SK-N-SH (cell line): ENCODE measurements around the gene SCGN. TPM values are rescaled to one million over a fixed set of nuclear protein-coding genes. Genes with fewer than 3 reads are reported as not detected.

ENCODE experiments used
- CTCF ChIA-PET: fragments of 300-600, 350-600 bp; formaldehyde crosslinking; extraction: SDS; loops from one replicate; lab custom pipeline; 2021; lab: Yijun Ruan, JAX
- POLR2A ChIA-PET: fragments of 350-600 bp; sonication (Branson Sonifier 250); formaldehyde crosslinking; extraction: SDS; loops from one replicate; lab custom pipeline; 2020; ENCODE audit warnings: antibody characterized with exemption, inconsistent platforms; lab: Yijun Ruan, JAX
- DNase-seq: peaks from one replicate; pipeline ENCODE4 v3.0.0; 2012
- H2AFZ ChIP-seq: fragments of 200-600 bp; sonication (generic); 2 replicates; pipeline ENCODE4 v1.8.1; 2016; ENCODE audit warnings: antibody characterized with exemption, mild to moderate bottlenecking, low read depth
- H3F3A ChIP-seq: fragments of 200-600 bp; sonication (generic); replicated peaks from 2 replicates; pipeline ENCODE3; 2016; ENCODE audit warnings: antibody characterized with exemption, mild to moderate bottlenecking; ENCODE audit not compliant: insufficient read depth
- H3K27ac ChIP-seq, 2 experiments: fragments of 200-500 bp in 1 of 2; fragments of 200-600 bp in 1 of 2; sonication (Bioruptor generic) in 1 of 2; sonication (generic), shearing (Covaris generic) in 1 of 2; 2 replicates each; pipeline versions ENCODE4 v1.5.1 to v1.6.1; 2014 to 2016; ENCODE audit warnings: low read depth in 2 of 2, inconsistent platforms in 1 of 2, low read length in 1 of 2, mild to moderate bottlenecking in 1 of 2, mixed read lengths in 1 of 2
- H3K27me3 ChIP-seq: fragments of 200-600 bp; sonication (generic), shearing (Covaris generic); 2 replicates; pipeline ENCODE4 v1.6.1; 2016; ENCODE audit warnings: mixed run types; ENCODE audit not compliant: insufficient read depth
- H3K36me3 ChIP-seq, 2 experiments: fragments of 200-500 bp in 1 of 2; fragments of 200-600 bp in 1 of 2; sonication (Bioruptor generic) in 1 of 2; sonication (generic) in 1 of 2; replicated peaks in 1 of 2; 2 replicates each; pipeline versions ENCODE3 to v1.5.1; 2014 to 2016; ENCODE audit warnings: low read length in 1 of 2, mild to moderate bottlenecking in 1 of 2; ENCODE audit not compliant: insufficient read depth in 2 of 2, control insufficient read depth in 1 of 2
- H3K4me1 ChIP-seq, 2 experiments: fragments of 200-500 bp in 1 of 2; fragments of 200-600 bp in 1 of 2; sonication (Bioruptor generic) in 1 of 2; sonication (generic), shearing (Covaris generic) in 1 of 2; 2 replicates each; pipeline versions ENCODE4 v1.5.1 to v1.6.1; 2014 to 2016; ENCODE audit warnings: low read depth in 1 of 2, low read length in 1 of 2, mixed run types in 1 of 2; ENCODE audit not compliant: insufficient read depth in 2 of 2, control insufficient read depth in 1 of 2
- H3K4me2 ChIP-seq: fragments of 200-600 bp; sonication (generic), shearing (Covaris generic); 2 replicates; pipeline ENCODE4 v1.6.1; 2017; ENCODE audit warnings: mixed run types
- H3K4me3 ChIP-seq, 2 experiments: fragments of 200-500 bp in 1 of 2; fragments of 200-600 bp in 1 of 2; sonication (Bioruptor generic) in 1 of 2; sonication (generic), shearing (Covaris generic) in 1 of 2; 2 replicates each; pipeline versions ENCODE4 v1.5.1 to v1.8.1; 2014 to 2016; ENCODE audit warnings: low read depth in 2 of 2, inconsistent platforms in 1 of 2, low read length in 1 of 2, mild to moderate bottlenecking in 1 of 2, mixed read lengths in 1 of 2, moderate library complexity in 1 of 2
- H3K79me2 ChIP-seq: fragments of 200-600 bp; sonication (generic); 2 replicates; pipeline ENCODE4 v1.8.1; 2017; ENCODE audit warnings: mild to moderate bottlenecking; ENCODE audit not compliant: insufficient read depth
- H3K9ac ChIP-seq: fragments of 200-600 bp; sonication (generic); 2 replicates; pipeline ENCODE4 v1.6.1; 2017; ENCODE audit warnings: mixed run types
- H3K9me2 ChIP-seq: fragments of 200-600 bp; sonication (generic); 2 replicates; pipeline ENCODE4 v1.6.1; 2017; ENCODE audit warnings: mixed run types
- H3K9me3 ChIP-seq: fragments of 200-600 bp; sonication (generic); 2 replicates; pipeline ENCODE4 v1.6.1; 2017; ENCODE audit warnings: mixed run types, mild to moderate bottlenecking, moderate library complexity
- H4K20me1 ChIP-seq: fragments of 200-600 bp; sonication (generic); 2 replicates; pipeline ENCODE4 v1.6.1; 2017; ENCODE audit warnings: mild to moderate bottlenecking, mixed run types; ENCODE audit not compliant: insufficient read depth
- CHD2 ChIP-seq: fragments of 150-350 bp; IDR thresholded peaks from 2 replicates; pipeline ENCODE4 v1.6.1; 2018; ENCODE audit warnings: low read length; ENCODE audit not compliant: partially characterized antibody
- EP300 ChIP-seq, 2 experiments: IDR thresholded peaks; 2 replicates each; pipeline versions ENCODE4 v1.4.0 to v1.6.1; 2012; ENCODE audit warnings: borderline replicate concordance in 1 of 2, low read depth in 1 of 2, low read length in 1 of 2
- EZH2phosphoT487 ChIP-seq: fragments of 200-600 bp; sonication (generic); IDR thresholded peaks from 2 replicates; pipeline ENCODE4 v1.6.1; 2017; ENCODE audit warnings: low read depth, mixed run types, mild to moderate bottlenecking, antibody characterized with exemption, moderate library complexity, borderline replicate concordance
- GATA2 ChIP-seq: sonication (generic); formaldehyde crosslinking; IDR thresholded peaks from 2 replicates; pipeline ENCODE4 v1.5.0; 2020; ENCODE audit warnings: mild to moderate bottlenecking, missing genetic modification reagents
- JUND ChIP-seq: IDR thresholded peaks from 2 replicates; pipeline ENCODE4 v1.4.0; 2012
- NRF1 ChIP-seq: IDR thresholded peaks from 2 replicates; pipeline ENCODE4 v1.6.1; 2012; ENCODE audit warnings: low read depth, mild to moderate bottlenecking, low read length
- TAF1 ChIP-seq: IDR thresholded peaks from 2 replicates; pipeline ENCODE4 v1.6.1; 2012; ENCODE audit warnings: low read depth, mild to moderate bottlenecking, low read length, moderate library complexity, borderline replicate concordance
- YY1 ChIP-seq: IDR thresholded peaks from 2 replicates; pipeline ENCODE4 v1.4.0; 2012; ENCODE audit warnings: low read depth, mild to moderate bottlenecking
- WGBS: methylation state at CpG from one replicate; pipeline ENCODE4 v1.1.6; 2017; ENCODE audit warnings: low lambda C conversion rate; 5-methylcytosine and 5-hydroxymethylcytosine counted together
- polyA plus RNA-seq, 3 experiments: library from polyadenylated mRNA; depleted of rRNA; stranded (reverse); fragments of >200 nt; gene quantifications; 2 replicates each; pipeline ENCODE4 v1.2.3, GENCODE V29; 2012
- TF ChIP-seq, protein P1 (sequence below): fragments of 200-600 bp; sonication (generic); IDR thresholded peaks from 2 replicates; pipeline ENCODE4 v1.6.1; 2017; ENCODE audit warnings: antibody characterized with exemption, mild to moderate bottlenecking, moderate library complexity
- TF ChIP-seq, protein P2 (sequence below): IDR thresholded peaks from 2 replicates; pipeline ENCODE4 v1.4.0; 2012; ENCODE audit warnings: low read depth, borderline replicate concordance
- TF ChIP-seq, protein P3 (sequence below): fragments of 150-350 bp; IDR thresholded peaks from 2 replicates; pipeline ENCODE4 v1.6.1; 2017; ENCODE audit warnings: antibody characterized with exemption, low read length, low read depth, borderline replicate concordance
- TF ChIP-seq, protein P4 (sequence below): IDR thresholded peaks from 2 replicates; pipeline ENCODE4 v1.4.0; 2012; ENCODE audit warnings: low read depth

The SCGN gene
- polyA plus RNA-seq, 1 of the 3 experiments (the other 2 are of a cell fraction), result not detected

DNA sequence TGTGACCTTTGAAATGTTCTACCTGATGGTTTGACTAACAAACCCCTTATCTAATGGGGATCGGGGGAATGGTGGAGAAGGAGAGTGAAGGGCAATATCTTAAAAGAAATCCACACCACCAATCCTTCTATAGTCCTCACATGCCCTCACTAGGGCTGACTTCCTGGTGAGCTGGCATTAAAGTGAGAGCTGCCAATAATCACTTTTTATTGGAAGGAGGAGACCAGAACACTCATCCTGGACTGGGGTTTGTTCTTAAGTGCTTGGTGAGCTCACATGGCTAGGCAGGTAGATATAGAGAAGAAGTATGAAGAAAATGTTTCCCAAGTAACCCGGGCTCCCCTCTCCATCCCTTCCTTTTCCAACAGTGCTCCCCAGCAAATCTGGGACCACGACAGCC is 49.8 kb downstream of the SCGN start:
- Histone ChIP-seq H3K79me2 (no peaks in the 10 kb centered on the region), H3F3A (no peaks in the 10 kb centered on the region), H3K27me3 (no peaks in the 10 kb centered on the region), H3K27ac (no peak overlapping the region), H2AFZ (no peak overlapping the region), H4K20me1 (no peaks in the 10 kb centered on the region), H3K4me2 (no peak overlapping the region), H3K9ac (no peak overlapping the region), H3K4me1 (peaks cover 0 to 4% of the 10 kb centered on the region in 2 experiments; a peak in 1 of 4 replicates), H3K36me3 (no peaks in the 10 kb centered on the region), H3K9me2 (no peaks in the 10 kb centered on the region), H3K4me3 (no peak overlapping the region), H3K9me3 (no peaks in the 10 kb centered on the region)
- 31% methylated on average over 3 of the region's 3 CpGs for WGBS
- POLR2A ChIA-PET, result no interaction called here
- TF ChIP-seq YY1, result no peak
- TF ChIP-seq CHD2, result no peak
- TF ChIP-seq EP300 (IDR thresholded peaks at IDR 0.05; ENCODE audit: borderline replicate concordance in 1 of 2, low read depth in 1 of 2, low read length in 1 of 2), result no peak
- TF ChIP-seq, protein P1, sequence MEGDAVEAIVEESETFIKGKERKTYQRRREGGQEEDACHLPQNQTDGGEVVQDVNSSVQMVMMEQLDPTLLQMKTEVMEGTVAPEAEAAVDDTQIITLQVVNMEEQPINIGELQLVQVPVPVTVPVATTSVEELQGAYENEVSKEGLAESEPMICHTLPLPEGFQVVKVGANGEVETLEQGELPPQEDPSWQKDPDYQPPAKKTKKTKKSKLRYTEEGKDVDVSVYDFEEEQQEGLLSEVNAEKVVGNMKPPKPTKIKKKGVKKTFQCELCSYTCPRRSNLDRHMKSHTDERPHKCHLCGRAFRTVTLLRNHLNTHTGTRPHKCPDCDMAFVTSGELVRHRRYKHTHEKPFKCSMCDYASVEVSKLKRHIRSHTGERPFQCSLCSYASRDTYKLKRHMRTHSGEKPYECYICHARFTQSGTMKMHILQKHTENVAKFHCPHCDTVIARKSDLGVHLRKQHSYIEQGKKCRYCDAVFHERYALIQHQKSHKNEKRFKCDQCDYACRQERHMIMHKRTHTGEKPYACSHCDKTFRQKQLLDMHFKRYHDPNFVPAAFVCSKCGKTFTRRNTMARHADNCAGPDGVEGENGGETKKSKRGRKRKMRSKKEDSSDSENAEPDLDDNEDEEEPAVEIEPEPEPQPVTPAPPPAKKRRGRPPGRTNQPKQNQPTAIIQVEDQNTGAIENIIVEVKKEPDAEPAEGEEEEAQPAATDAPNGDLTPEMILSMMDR, result no peak
- TF ChIP-seq, protein P2, sequence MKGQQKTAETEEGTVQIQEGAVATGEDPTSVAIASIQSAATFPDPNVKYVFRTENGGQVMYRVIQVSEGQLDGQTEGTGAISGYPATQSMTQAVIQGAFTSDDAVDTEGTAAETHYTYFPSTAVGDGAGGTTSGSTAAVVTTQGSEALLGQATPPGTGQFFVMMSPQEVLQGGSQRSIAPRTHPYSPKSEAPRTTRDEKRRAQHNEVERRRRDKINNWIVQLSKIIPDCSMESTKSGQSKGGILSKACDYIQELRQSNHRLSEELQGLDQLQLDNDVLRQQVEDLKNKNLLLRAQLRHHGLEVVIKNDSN, result no peak
- TF ChIP-seq GATA2 (CRISPR knock-in tag), result no peak
- no peak for TF ChIP-seq JUND
- TF ChIP-seq TAF1, result no peak
- TF ChIP-seq, protein P3, sequence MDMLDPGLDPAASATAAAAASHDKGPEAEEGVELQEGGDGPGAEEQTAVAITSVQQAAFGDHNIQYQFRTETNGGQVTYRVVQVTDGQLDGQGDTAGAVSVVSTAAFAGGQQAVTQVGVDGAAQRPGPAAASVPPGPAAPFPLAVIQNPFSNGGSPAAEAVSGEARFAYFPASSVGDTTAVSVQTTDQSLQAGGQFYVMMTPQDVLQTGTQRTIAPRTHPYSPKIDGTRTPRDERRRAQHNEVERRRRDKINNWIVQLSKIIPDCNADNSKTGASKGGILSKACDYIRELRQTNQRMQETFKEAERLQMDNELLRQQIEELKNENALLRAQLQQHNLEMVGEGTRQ, result no peak
- no peak for TF ChIP-seq EZH2phosphoT487
- TF ChIP-seq, protein P4, sequence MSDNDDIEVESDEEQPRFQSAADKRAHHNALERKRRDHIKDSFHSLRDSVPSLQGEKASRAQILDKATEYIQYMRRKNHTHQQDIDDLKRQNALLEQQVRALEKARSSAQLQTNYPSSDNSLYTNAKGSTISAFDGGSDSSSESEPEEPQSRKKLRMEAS, result no peak
- CTCF ChIA-PET, result interaction anchor here (1.3 kb wide), 1 partner anchor 11 kb away, joined by 3 read pairs; no protein-coding TSS in a partner anchor
- DNase-seq, result no peak

DNA sequence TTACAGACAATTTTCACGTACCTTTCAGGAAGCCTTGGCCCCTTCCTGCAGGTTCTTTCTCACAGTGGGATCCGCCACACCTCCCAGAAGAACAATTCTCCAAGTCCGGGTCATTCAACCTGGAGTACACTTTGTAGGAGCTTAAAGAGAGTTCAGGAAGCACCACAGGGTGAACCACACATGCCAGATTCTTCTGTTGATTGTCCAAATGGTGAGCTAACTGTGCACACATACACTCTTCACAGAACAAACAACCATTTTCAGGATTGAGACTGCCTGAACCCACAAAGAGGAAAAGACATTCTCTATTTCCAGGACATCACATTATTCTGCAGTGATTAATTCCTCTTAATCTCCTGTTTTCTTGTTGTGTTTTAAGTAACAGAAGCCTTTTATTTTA is 51.0 kb downstream of the SCGN start:
- H3K27ac ChIP-seq, result no peak overlapping the region
- H3K4me2 ChIP-seq, result no peak overlapping the region
- H3K9me2 ChIP-seq, result no peaks in the 10 kb centered on the region
- CTCF ChIA-PET, result interaction anchor here (1.8 kb wide), 1 partner anchor 17 kb away, joined by 4 read pairs; no protein-coding TSS in a partner anchor
- no peak overlapping the region for H2AFZ ChIP-seq
- DNase-seq, result no peak
- H3F3A ChIP-seq, result no peaks in the 10 kb centered on the region
- H3K79me2 ChIP-seq, result no peaks in the 10 kb centered on the region
- no peaks in the 10 kb centered on the region for H3K27me3 ChIP-seq
- H3K9ac ChIP-seq, result no peak overlapping the region
- TF ChIP-seq NRF1, result no peak
- peaks cover 0 to 4% of the 10 kb centered on the region in 2 experiments; a peak in 1 of 4 replicates for H3K4me1 ChIP-seq
- H3K36me3 ChIP-seq, result no peaks in the 10 kb centered on the region
- POLR2A ChIA-PET, result no interaction called here
- WGBS, result 51% methylated on average over 3 of the region's 3 CpGs
- H3K4me3 ChIP-seq, result no peak overlapping the region
- no peaks in the 10 kb centered on the region for H4K20me1 ChIP-seq
- no peaks in the 10 kb centered on the region for H3K9me3 ChIP-seq
